GM19452 (cell line): ENCODE data around the gene CREB3L2.

Experiments
- ATAC-seq: cut with Tn5 transposase; IDR thresholded peaks from one replicate; pipeline ENCODE4 v1.9.1; 2021; ENCODE audit not compliant: unreplicated experiment

Gene CREB3L2

DNA sequence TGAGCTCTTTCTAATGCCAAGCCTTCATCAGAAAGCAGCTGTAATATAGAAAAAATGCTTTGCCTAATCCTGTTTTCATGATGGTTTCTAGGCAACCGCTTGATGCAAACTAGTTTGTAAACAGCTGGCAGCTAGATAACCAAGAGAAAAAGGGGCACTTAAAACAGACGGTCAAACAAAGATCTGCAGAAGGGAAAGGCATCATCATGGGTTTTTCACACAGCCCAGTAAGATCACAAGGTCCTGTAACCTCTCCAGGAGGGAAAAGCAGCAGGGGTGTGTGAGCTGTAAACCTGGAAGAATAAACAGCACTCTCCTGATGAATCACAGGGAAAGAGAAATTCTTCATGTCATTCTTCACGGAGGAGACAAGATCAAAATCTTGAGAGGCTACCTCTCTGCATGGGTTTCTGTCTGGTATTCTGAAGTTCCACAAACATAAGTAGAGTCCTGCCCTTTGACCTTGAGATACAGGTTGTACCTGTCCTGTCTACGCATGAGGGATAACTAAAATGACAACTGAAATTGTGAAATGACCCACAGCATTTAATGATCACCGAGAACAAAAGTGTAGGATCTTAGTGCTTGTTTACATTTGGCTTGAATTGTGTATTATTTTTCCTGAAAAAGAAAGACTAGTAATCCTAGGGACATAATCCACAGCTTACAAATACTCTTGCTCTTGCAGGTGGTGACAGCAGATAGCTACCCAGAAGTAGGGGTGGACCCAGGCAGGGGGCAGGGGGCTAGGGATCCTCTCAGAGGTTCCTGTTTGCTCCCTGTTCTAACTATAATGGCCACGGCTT lies 48.0 kb downstream of the CREB3L2 start:
- ATAC-seq, result no peak

DNA sequence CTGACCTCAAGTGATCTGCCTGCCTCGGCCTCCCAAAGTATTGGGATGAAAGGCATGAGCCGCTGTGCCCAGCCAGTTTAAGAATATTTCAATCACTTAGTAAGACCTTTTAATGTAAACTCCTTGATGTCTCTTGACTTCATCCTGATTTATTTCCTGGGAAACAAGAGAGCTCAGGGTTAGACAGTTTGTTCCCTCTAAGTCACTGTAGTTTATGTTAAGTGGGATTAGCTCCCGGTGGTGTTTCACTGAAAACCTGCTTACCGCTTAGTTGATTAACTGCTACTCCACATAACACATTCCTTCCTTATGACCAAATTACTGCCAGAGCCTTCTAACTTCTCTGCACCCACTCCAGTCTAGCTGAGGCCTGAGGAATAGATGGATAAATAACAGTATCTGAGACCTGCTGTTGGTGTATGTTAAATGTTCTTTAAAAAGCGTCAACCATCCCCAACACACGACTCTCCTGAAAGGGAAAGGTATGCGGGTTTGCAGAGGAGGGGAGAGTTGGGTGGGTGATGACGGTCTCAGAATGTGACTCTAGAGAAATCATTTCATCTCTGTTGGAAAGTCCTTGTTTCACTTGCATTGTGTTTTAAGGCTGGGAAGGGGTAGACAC lies 48.7 kb downstream of the CREB3L2 start:
- ATAC-seq, result no peak

DNA sequence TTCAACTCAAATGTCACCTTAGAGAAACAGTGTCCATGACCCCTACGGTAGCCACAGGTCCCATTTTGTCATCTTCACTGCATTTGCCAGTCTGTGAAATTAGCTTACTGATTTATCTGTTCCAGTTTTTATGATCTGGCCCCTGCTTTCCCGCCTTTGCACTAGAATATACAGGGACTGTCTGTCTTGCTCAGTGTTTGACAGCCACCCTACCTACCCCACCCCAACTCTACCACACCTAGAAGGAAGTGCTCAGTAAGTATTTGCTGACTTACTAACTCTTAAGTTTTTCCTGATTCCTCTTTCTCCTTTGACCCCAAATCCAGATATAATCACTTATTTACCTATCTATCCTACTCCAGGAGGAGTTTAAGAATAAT lies 49.5 kb downstream of the CREB3L2 start:
- no peak for ATAC-seq

DNA sequence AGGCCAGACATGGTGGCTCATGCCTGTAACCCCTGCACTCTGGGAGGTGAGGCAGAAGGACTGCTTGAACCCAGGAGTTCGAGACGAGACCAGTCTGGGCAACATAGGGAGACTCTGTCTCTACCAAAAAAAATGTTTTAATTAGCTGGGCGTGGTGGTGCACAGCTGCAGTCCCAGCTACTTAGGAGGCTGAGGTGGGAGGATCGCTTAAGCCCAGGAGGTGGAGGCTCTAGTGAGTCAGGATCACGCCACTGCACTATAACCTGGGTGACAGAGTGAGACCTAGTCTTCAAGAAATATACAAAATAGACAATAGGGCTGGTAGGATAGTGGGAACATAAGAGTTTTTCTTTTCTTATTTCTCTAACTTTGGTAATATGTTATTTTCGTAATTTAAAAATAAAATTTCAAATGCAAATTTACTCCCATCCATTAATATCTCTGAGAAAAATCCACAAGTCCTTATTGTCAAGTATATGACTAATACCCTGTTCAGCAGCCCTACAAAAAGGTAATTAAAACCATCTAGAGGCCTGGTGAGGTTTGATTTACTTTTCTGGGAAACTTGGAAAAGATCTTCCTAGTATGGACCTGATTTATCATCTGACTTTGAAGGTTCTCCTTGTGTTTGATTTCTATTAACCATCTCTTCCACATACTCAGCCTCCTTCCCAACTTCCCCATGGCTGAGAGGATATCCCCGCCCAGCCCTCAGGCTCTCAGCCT lies 50.0 kb downstream of the CREB3L2 start:
- no peak for ATAC-seq

DNA sequence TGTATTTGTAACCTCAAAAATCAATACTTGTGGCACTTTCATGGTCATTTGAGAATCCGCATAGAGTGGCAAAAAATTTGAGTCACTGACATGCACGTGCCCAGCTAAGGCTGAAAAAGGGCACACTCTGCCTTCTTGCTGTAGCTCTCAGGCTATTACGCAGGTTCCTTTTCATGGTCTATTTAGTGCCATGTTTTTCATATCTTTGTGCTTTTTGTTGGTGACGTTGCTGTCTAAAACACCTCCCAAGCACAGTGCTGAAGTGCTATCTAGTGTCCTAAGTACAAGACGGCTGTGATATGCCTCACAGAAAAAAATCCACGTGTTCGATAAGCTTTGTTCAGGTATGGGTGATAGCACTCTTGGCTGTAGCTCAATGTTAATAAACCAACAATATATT lies 50.9 kb downstream of the CREB3L2 start:
- no peak for ATAC-seq

DNA sequence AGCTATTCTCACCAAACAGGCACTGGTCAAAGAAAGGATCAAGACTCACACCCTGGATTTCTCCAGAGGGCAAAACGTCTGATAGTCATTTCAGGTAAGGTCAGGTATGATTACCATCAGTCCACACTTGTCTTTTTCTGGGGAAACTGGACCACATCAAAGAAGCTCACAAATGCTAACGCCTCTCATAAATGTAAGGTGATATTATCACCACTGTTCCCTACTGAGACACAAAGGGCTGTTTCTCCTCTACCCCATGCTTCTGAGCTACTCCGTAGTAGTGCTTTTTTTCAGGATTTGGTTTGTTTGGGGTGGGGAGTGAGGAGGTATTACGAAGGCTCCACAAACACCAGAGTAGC lies 51.6 kb downstream of the CREB3L2 start:
- ATAC-seq, result no peak

DNA sequence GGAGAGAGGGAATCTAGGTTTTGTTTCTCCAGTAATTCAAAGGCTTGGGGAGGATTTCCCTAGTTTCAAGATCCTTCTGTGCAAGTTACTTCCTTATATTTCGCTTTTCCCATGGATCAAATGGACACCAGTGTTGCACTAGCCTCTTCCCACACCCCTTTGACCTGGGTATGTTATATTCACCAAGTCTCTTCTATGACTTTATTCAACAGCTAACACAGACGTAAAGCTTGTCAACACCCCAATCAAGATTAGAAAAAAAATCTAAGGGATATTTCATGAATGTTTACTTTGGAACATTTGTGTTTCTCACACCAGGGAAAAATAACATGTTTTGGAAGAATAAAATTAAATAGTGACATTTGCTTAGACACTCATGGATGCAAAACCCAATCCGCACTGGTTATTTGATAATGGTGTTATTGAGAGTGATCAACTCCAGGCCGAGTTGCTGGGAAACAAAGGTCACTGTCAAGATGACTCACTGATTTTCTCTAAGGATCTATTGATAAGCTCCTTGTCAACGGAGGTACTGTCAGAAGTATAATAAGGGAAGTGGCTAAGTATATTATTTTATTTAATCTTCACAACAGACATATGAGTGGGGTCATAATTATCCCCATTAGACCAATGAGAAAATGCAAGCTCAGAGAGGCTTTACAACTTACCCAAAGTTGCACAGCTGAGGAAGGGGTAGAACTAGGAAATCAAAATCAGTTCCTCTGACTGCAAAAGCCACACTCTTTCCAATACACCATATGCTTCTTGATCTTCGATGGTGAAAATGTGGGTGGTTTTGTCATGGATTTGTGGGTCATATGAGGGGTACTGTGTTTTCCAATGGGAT lies 52.2 kb downstream of the CREB3L2 start:
- ATAC-seq, result no peak

DNA sequence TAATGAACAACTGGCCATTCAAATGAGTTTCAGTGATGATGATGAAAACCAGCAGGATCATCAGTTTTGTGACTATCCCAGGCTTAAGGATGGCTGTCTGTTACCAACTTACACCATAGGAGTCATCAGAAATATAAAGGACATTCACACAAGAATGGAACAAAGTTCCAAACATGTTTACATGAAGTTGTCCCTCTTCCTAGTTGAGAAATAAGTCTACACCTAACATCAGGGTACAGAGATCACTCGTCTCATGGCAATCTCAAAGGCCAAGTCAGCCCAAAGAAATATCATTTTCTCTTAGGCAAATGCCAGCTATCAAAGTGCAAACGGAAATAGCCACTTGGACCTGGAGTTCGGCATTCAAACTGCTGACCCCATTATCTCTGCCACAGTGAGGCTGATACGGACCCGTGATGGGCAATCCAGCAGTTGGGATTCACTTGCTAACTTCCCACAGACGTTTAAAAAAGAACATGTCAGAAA lies 53.0 kb downstream of the CREB3L2 start:
- no peak for ATAC-seq

DNA sequence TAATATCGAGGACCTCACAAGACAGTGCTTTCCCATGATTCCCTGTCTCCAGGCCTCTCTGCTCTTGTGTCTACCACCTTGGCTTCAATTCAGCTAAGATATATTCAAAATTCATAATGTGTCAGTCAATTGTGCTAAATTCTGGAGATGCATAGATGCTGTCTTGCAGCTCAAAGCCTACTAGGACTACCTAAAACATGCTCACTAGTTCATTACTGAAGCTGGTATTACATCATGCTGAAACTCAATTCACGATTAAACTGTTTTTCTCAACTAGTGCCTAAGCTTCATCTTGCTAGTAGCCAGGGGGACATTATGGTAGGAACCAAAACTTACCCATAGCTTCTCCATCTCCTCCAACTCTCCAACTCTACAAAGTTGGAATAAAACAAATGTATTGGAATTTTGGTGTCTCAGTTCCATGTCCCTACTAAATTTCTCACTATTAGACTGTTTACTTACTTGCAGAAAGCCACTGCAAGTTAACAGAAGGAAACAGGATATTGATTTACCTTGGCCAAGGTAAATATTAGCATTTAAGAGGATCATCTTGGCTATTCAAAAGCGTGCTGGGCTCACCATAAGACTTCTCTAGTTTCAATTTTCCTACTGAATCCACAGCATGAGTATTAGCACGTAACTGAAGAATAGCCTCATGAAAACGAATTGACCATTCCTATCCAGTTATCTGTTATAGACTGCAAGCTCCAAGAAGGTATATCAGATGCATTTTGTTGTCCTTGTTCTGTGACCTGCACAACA lies 53.6 kb downstream of the CREB3L2 start:
- no peak for ATAC-seq

DNA sequence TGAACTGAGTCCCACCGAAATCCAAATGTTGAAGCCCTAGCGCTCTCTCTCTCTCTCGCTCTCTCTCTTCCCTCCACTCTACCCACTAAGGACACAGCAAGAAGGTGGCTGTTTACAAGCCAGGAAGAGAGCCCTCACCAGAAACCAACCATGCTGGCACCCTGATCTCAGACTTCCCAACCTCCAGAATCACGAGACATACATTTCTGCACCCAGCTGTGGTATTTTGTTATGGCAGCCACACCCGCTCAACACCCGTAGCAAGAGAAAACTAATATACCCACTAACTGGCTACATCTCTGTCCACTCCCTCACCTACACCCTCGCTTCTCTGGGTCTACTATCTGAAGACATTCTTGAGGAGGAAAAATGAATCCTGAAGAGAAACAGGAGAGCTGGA lies 54.8 kb downstream of the CREB3L2 start:
- no peak for ATAC-seq

DNA sequence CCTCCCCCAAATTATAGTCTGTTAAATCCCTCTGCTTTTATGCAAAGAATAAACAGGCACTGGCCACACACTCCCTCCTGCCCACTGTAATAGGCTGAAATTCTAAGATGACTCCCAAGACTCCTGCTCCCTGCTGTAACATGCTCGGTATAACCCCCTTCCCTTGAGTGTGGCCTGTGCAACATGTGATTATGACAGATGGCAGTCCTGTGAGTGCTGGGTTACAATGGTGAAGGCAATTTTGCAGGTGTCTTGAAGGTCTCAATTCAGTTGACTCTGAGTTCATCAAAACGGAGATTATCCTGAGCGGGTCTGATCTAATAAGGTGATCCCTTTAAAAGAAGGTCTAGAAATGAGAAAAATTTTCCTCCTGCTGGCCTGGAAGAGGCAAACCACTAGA lies 55.9 kb downstream of the CREB3L2 start:
- no peak for ATAC-seq

DNA sequence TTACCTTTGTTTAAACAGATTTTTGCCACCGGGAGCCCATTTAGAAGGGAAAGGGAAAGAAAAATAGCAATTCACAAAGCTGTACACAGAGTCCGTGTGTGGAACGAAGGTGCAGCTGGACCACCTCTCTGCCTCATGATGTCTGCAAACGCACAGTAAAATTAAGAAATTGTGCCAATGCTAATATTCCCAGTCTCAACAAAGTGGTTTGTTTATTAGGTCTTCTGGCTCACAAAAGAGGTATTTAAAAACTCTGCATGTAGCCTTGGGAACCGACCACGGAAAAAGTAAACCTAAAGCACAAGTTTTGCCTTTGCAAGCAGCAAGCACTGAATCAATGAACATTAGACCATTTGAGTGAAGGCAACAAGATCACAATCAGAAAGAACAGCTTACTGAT lies 57.7 kb downstream of the CREB3L2 start:
- ATAC-seq, result no peak

DNA sequence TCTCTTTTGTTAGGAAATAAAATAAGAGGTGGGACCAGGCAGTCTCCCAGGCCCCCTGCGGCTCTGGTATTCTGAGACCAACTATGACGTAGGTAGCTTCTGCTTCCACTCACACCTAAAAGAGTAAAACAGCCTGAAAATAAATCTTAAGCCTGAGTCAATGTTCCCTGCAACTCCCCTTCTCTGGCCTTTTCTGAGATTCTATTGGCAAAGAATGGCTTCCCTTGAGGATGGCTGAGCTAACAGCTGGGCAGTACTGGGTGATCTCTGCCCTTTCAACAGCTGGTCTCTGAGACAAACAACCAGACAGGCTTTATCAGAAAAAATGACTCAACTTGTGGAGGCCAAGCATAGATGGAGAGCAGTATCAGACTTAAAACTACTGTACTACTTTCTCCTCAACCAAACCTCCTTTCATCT lies 58.7 kb downstream of the CREB3L2 start:
- no peak for ATAC-seq

DNA sequence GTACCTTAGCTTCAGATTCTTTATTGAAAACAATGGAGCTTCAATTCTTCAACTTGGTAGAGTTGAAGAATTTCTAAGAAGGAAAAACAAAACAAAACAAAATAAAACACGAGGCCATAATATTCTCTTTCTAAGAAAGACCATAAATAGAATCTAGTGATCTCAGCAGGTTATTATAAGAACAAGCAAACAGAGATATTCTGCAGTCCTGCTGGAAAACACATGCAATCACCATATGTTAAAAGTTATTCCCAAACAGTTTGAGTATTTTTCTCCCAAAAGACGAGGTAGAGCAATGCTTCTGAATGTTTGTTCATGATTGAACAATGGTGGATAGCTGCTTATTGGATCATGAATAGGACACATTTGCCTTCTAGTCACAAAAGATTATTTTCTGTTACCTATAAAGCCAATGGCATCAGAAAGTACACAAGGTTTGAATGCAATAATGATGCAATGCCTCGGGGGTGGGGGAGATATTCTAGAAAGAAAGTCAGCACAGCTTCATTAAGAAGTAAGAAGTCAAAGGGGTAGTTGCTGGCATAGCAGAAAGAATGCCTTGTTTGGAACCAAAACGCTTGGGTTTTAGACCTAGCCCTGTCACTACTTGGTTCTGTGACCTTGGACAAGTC lies 59.3 kb downstream of the CREB3L2 start:
- ATAC-seq, result no peak

DNA sequence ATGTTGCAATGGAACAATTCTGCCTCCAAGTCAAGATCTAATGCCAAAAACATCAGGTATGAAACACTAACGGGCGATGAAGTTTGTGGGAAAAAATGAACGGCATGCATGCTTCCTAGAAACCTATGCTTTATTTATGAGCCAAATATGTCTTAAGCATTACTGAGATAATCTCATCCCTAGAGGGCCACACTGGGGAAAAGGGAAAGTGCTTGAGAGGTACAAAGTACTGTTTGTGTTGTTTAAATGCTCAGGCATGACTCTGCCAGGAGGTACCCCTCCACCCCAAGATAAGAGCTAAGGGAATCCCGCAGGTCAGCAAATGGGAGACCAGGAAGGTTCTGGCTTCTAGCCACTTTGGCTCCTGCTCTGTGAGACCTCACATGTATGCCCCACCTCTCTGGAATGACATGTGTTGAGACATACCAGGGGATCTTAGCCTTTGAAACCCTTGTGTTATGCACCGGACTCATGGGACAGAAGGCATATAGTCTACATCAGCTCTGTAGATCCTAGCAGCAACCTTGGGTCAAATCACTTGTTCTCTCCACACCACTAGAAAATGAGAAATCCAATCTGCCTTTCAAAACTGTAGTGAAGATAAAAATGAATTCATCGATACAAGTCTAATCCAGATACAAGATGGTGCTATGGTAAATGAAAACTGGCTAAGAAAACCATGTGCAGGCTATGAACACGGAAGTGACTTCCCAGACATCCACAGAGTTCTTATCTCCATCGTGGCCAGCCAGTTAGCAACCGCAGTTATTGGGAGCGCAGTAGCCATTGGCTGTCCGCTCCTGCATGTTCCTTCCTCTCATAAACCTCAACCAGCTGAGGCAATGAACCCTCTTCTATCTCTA lies 61.0 kb downstream of the CREB3L2 start:
- ATAC-seq, result no peak

DNA sequence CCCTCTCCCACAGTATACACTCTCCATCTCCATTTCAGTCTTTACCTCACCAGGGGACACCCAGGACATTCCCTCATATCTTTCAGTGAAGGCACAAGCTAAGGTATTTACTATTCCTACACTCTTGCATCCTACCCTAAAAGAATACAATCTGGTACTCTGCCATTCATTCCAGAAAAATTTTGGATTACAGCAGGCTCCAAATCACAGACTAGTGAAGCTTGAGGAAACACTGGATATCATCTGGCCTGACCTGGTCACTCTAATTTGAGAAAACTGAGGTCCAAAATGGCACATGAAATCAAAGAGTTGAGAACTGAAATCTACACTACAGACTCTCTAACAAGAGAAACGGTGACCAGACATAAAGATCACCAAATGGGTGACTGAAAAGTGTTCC lies 61.7 kb downstream of the CREB3L2 start:
- no peak for ATAC-seq

DNA sequence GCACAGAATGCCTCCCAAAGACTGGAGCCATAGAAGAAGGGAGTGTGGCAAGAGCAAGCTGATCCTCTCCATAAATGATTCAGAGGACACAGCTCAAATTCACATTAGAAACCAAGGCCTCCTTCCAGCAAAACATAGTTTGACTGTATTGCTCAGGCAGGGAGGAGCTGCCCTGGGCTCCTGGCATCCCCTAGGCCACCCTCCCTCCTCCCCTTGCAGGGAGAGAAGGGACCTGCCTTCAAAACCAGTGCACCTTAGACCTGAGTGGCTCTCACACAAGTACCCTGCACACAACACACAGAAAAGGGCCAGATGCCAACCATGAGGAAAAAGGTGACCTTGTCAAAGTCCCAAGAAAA lies 64.7 kb downstream of the CREB3L2 start:
- no peak for ATAC-seq

DNA sequence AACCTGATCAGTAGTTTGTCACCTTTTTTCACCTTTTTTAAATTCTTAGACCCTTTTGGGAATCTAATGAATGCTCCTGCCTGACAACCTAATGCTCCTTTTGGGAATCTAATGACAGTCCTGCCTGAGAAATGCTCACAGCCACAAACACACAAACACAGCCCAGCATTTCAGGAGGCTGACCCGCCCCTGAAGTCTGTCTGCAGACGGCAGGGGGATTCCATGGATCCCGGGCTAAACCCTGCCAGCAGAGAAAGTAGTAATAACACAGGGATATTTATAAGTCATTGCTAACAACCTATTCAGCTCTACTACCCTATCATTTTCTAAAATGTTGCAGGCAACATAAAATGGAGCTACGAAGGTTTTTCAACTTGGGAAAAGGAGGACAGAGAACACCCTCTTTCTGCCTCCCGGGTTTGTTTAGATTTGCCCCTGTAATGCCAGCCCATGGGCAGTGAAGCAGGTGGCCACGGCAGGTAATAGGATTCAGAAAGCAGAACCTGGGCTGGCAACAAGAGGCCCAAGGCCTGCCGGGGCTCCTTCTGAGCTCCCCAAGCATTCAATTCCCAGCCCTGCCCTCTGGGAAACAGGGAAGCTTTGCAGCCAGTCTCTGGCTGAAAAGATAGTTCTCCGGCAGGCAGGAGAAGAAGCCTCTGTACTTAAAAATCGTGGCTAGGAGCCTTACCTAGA lies 65.2 kb downstream of the CREB3L2 start:
- ATAC-seq, result no peak
